HG03095 (cell line): ENCODE results near the gene GOSR1.
"Not testable (repeated sequence)": the region's sequence is repeated elsewhere in the genome, so short reads cannot be mapped to it uniquely, and the experiment has no call there.

Source experiments
- ATAC-seq: cut with Tn5 transposase; IDR thresholded peaks from one replicate; pipeline ENCODE4 v1.9.1; 2021; ENCODE audit warnings: moderate library complexity; ENCODE audit not compliant: unreplicated experiment

GOSR1 gene

DNA sequence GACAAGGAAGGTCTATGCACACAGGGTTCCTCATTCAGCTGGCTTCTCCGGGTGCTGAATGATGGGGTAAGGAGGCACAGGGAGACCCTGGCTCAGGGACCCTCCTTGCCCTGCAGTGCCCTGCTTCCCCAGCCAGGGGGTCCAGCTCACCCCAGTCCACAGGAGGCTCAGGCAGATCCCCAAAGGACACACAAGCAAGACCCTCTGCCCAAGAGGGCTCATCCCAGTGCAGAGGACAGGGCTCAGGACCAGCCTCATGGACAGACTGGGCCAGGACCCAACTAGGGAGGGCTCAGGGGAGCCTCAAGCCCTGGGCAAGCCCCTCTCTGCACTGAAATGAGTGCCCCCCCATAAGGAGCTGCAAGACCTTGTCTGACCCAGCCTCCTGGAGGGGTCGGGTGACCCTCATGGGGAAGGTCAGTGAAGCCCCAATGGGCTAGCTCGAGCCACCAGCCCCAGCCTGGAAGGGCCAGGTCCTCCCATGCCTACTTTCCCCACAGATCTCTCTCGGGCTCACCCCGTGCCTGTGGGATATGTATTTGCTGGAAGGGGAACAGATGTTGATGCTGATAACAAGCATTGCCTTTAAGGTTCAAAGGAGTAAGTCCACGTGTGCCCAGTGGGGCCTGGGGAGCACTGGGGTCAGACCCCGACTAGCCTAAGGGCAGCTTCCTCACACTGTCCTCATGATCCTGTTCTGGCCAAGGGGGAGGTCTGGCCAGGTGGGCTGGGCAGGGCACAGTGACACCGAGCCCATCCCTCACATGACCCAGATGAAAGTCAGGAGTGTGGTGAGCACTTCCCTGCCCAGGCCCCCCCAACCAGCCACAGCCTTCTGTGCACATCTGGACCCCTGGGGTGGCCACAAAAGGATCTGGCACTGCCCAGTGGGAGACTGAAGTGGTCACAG is 83.2 kb downstream of the GOSR1 start:
- not testable (repeated sequence) for ATAC-seq

DNA sequence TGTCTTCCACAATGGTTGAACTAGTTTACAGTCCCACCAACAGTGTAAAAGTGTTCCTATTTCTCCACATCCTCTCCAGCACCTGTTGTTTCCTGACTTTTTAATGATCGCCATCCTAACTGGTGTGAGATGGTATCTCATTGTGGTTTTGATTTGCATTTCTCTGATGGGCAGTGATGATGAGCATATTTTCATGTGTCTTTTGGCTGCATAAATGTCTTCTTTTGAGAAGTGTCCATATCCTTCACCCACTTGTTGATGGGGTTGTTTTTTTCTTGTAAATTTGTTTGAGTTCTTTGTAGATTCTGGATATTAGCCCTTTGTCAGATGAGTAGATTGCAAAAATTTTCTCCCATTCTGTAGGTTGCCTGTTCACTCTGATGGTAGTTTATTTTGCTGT is 84.6 kb downstream of the GOSR1 start:
- not testable (repeated sequence) for ATAC-seq

DNA sequence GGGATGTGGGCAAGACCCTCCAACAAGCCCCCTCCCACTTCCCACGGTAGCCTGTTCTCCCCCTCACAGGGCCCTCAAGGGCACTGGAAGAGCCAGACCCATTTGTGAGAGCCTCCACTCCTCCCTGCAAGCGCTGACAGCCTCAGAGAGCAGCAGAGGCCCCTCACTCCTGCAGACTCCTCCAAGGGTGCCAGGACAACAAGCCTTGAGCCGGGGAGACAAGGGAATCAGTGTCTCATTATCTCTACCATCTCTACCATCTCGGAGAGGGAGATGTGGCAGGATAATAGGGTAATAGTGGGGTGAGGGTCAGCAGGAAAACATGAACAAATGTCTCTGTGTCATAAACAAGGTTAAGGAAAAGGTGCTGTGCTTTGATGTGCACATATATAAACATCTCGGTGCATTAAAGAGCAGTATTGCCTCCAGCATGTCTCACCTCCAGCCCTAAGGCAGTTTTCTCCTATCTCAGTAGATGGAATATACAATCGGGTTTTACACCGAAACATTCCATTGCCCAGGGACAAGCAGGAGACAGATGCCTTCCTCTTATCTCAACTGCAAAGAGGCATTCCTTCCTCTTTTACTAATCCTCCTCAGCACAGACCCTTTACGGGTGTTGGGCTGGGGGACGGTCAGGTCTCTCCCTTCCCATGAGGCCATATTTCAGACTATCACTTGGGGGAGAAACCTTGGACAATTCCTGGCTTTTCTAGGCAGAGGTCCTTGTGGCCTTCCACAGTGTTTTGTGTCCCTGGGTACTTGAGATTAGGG is 86.1 kb downstream of the GOSR1 start:
- ATAC-seq, result not testable (repeated sequence)

DNA sequence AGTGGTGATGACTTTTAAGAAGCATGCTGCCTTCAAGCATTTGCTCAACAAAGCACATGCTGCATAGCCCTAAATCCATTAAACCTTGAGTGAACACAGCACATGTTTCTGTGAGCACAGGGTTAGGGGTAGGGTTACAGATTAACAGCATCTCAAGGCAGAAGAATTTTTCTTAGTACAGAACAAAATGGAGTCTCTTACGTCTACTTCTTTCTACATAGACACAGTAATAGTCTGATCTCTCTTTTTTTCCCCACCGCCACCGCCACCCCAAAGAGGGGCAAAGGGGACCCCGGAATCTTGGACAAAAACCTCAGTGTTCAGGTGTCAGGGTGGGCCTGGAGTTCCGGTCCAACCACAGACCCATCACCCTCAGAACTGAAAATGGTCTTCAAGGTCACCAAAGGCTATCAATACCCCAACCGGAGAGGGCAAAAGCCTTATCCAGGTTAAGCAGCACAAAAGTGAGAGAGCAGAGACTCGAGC is 86.7 kb downstream of the GOSR1 start:
- ATAC-seq, result not testable (repeated sequence)

DNA sequence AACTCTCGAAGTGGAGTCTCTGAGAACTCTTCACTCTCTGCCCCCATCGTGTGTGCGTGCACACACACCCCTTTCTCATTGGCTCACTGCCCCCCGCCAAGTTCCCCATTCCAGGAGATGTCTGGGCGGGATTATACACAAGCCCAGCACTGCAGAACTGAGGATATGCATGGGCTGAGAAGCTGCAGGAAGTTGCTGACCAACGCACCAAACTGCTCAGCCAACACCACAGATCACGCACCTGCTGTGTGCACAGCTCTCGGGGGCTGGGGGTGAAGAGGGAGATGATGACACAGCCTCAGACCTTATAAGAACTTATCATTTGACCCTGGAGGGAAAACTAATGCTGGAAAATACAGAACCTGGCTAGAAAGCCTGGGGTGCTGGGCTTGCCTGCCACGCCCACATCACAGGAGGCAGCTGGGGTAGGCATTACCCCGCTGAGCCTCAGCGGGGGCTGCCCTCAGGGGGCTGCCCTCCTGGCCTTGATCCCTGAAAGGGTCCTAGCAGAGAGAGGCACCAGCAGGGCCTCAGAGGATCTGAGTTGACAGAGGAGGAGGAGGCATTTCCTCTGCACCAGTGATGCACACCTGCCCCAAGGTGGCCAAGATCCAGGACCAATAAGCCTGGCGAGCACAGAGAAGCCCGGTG is 87.3 kb downstream of the GOSR1 start:
- not testable (repeated sequence) for ATAC-seq

DNA sequence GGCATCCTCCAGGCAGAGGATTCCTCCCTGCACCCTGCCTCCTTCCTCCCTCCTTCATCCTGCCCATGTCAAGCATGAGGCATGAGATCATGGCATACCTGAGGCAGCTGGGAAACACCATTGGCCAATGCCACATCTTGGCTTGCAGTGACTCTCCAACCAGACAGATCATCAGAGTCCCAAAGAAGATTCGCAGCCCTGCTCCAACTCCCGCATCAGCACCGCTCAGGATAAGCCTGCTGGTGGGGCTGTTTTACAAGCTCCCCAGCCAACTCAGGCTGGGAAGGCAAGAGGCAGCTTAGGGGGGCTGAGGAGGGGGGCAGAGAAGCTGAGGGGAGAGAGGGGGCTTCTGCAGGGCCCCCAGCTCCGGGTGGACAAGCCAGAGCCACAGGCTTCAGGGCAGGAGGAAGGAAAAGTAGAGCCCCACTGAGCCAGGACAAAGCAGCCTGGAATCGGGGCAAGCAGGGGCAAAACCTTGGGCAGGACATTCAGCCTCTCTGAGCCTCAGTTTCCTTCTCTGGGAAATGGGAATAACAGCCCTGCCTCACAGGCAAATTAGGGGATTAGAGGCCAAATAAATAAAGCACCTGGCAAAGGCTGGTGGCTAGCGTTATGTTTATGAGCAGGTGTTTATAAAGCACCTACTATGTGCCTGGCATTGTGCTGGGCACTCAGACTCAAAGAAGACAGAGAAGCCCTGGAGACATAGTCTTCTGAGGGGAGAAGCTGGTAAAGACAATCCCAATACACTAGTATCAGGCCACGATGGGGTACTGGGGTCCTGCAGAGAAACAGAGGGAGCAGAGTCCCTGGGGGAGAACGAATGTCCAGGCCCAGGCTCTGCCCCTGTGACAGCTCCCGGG is 88.1 kb downstream of the GOSR1 start:
- ATAC-seq, result no peak

DNA sequence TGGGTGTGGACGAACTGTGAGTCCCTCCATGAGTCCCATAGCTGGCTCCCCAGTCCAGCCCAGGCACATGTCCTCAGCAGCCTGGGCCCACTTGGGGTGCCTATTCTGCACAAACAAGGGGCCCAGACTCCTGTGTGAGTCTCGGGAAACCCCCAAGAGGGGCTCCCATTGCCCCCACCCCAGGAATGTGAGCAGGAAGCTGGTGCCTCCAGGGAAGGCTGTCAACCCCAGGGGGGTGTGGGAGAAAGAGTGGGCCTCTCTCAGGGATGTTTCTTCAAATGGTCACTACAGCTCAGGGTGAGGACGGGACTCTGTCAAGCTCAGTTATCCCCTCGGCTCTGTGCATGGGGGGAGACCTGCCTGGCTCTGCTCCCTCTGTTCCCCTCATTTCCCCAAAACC is 88.9 kb downstream of the GOSR1 start:
- ATAC-seq, result not testable (repeated sequence)

DNA sequence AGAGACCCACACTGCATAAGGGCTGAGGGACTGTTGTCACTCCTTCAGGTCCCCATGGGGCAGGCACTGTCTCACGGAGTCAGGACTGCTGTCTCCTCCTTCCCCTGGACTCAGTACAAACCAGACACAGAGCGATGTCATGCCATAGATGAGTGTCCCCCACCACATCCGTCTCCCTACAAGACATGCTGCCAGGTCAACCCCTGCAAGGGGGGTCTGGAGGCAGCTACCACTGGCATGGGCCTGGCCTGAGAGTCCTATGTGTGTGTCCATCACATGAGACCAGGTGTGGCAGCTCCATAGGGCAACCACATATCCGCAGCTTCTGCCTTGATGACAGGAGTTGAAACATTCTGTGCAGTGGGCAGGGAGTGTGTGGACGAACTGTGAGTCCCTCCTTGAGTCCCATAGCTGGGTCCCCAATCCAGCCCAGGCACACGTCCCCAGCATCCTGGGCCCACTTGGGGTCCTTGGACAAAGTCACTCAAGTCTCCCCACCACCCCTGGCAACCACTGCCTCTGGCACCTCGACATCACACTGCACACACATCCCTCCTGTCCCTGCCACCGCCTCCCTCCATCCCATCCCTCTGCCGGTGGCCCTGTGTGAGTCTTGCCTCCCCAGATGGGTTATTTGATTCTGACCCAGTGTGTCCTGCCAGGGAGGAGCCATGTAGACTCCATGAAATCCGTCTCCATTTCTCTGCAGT is 89.5 kb downstream of the GOSR1 start:
- not testable (repeated sequence) for ATAC-seq

DNA sequence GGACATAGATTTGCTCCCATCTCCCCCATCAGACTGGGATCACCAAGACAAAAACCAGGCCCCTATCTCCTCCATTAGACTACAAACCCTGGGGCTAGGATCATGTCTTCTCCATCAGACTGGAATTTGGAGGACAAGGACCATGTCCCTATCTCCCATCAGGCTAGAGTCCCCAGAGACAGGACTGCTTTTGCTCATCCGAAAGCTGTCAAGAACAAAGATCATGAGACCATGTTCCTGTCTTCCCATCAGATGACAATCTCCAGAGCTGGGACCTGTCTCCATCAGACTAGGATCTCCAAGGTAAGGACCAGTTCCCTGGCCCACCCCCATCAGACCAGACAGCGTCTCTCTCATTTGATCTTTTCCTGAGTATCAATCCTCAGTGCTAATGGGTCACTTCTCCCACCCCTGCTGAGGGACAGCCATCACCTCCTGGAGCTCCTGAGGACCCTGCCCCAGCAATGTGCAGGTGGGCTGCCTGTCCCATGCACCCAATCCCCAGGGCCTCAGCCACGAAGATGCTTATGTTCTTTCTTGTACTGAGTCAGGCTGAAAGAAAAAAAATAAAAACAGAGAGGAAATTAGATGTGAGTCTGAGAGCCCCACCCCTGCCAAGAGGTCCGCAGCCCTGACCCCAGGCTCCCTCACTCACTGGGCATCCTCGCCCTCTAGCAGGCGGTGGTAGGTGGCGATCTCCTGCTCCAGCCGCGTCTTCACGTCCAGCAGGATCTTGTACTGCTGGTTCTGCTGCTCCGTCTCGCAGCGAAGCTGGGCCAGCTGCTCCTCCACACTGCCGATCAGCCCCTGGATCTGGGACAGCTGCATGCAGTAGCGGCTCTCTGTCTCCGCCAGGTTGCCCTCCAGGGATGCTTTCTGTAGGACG is 90.3 kb downstream of the GOSR1 start:
- no peak for ATAC-seq

DNA sequence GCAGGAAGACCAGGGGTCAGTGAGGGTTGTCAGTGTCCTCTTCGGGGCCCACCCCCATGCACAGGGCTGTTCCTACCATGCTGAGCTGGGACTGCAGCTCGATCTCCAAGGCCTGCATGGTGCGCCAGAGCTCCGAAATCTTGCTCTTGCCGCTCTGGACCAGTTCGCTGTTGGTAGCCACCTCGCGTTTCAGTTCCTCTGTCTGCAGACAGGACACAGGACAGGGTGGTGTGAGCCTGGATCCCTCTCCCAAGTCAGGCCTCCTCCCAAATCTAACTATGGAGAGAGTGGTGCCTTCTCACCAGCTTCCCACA is 90.9 kb downstream of the GOSR1 start:
- no peak for ATAC-seq

DNA sequence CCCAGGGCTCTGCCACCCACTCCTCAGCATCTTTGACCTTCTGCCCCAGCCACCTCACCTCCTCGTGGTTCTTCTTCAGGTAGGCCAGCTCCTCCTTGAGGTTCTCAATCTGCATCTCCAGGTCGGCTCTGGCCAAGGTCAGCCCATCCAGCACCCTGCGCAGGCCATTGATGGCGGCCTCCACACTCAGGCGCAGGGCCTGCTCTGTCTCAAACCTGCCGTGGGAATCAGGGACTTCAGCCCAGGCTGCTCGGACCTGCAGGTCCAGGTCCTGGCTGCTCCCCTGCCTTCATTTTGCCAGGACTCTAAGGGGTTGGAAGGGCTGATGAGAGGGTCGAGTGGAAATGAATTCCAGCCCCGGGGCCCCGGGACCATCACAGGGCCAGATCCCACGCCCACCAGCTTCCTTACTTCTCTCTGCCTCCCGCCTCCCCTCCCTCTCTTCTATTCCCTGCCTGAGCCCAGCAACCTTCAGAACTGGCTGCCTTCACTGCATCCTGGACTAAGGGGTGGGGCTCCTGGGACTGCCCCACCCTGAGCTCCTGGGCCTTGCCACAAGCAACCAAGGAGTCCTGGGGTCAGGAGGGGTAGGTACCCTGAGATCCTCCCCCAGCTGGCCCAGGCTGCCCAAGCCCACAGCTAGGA is 92.4 kb downstream of the GOSR1 start:
- not testable (repeated sequence) for ATAC-seq

DNA sequence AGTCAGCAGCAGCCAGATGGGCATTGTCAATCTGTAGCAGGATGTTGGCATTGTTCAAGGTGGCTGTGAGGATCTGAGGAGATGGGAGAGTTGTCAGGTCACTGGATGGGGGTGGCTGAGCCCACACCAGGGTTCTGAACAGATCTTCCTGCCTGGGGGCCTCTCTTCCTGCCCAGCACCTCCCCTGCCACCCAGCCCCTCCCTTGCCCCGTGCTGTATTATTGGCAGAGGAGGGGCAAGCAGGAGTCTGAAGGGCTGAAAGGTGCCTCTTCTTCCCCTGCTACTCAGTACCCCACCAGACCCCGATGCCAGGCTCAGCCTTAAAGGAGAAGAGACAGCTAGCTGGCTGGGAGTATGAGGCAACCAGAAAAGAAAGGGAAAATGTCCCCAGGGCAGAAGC is 93.0 kb downstream of the GOSR1 start:
- no peak for ATAC-seq

DNA sequence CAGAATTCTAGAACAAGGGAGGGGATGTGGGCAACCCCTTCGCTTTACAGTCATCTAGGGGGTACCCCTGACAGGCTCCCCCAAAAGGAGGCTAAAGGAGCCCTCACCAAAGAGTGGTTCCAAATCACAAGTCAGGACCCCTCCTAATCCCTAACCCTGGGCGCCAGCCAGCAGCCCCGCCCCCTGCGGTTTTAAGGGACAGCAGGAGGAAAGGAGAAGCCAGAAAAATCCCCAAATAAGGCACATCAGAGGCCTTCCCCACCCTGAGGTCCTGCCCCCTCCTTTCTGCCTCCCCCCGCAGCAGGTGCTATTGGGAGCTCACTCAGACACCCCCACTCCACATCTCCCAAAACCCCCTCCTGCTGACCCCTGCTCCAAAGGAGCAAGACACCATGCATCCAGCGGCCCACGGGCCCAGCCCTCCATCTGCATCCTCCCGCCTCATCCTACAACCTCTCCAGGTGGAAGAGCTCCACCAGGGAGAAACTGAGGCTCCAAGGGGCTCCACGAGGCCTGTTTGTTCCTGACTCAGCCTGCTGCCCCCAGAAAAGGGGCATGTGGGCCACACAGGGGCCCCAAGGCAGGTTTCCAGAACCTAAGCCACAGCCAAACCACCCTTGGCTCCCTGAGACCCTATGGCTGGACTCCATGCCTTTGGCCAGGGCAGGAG is 93.5 kb downstream of the GOSR1 start:
- no peak for ATAC-seq

DNA sequence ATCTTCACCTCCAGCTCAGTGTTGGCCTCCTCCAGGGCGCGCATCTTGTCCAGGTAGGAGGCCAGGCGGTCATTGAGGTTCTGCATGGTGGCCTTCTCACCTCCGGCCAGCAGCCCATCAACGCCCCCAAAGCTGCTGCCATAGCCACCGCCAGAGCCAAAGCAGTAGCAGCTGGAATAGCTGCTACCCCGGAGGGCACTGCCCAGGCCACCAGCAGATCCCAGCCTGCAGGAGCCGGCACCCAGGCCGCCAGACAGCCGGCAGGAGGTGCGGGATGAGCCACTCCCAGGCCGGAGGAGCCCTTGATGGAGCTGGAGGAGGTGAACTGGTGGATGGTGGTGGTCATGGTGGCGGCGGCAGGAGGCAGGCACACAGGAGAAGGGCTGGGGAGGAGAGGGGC is 94.2 kb downstream of the GOSR1 start:
- ATAC-seq, result not testable (repeated sequence)

DNA sequence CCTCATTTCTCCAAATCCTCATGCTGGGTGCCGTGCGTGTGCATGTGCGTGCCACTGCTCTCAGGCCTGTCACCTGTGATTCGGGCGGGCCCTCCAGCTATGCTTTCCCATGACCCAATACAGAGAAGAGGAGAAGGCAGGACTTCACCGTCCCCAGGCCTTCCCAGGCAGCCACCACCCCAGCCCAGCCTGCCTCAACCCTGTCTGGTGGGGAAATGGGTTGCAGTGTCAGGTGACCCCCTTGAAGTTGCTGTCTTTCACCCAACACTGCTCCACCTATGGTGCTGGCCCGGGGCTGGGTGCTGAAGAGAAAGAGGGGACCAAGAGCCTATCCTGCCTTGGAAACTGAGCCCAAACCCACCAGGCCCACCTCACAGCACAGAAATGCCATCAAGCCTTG is 94.7 kb downstream of the GOSR1 start:
- ATAC-seq, result no peak

DNA sequence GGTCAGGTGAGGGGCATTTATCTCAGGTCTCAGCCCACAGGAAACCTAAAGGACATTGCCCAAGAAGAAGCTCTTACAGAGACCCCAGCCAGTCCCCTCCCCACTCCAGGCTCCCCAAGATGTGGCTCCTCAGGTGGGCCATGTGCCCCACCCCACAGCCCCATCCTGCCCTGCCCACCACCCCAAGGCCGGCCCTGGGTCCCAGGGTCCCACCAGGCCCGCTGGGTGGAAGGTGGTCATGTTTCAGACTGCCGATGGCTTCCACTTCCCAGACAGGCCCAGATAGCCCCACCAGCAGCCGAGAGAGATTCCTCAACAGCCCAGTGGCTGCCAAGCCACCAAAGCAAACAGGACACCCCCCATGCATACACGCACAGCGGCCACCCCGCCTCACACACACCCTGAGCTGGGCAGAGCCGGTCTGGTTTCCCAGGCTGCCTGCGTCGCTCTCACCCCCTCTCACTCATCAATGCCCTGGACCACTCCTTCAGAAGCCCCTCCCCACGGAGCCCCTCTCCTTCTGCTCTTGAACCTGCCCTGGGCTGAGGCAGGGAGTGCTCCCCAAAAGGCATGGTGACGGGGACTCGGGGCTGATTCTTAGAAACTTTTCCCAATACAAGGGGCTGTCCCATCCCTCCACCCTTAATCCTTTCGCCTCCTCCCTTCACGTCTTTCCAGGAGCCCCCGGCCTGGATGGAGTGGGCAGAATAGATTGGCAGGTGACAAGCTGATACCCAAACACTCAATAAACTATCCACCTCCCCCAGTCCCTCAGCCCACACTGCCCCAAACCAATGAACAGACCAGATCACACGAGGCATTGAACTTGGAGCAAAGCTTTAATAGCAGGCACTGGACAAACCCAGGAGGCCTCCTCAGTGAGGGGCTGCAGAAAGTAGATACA is 95.7 kb downstream of the GOSR1 start:
- ATAC-seq, result not testable (repeated sequence)
